Endothelial cell of umbilical vein (primary cell): ENCODE measurements around the gene RNASE9. TPM values are rescaled to one million over a fixed set of nuclear protein-coding genes. Genes with fewer than 3 reads are reported as not detected.

ENCODE experiments used
- BruUV-seq: library from RNA; stranded (reverse); fragments of 400-500 nt; replicated peaks from 2 replicates; lab custom pipeline; 2021; lab: Mats Ljungman, UMichigan
- CTCF ChIA-PET: fragments of 300-600, 350-600 bp; sonication (Branson Sonifier 250); formaldehyde crosslinking; loops from one replicate; lab custom pipeline; 2021; ENCODE audit warnings: antibody characterized with exemption, inconsistent platforms; lab: Charles Lee
- POLR2A ChIA-PET: fragments of 300-600, 350-600 bp; sonication (Branson Sonifier 250); formaldehyde crosslinking; loops from one replicate; lab custom pipeline; 2021; ENCODE audit warnings: antibody characterized with exemption, inconsistent platforms; lab: Charles Lee
- DNase-seq: peaks from one replicate; pipeline ENCODE4 v3.0.0-alpha.2; 2011; ENCODE audit warnings: low read depth, low spot score
- FAIRE-seq: peaks from 2 replicates; lab custom pipeline; 2011; peaks lifted over from hg19 to GRCh38; lab: Jason Lieb, UNC
- H2AFZ ChIP-seq: 2 replicates; pipeline ENCODE4 v1.6.0; 2012; ENCODE audit warnings: low read depth, low read length, control low read depth, inconsistent platforms
- H3K27ac ChIP-seq: 2 replicates; pipeline ENCODE4 v1.5.1; 2011; ENCODE audit warnings: low read depth, mild to moderate bottlenecking, control low read depth, low read length, moderate library complexity; ENCODE audit not compliant: insufficient read depth
- H3K27me3 ChIP-seq, 2 experiments: 2 replicates each; pipeline versions ENCODE4 v1.6.0 to v1.6.1; 2011; ENCODE audit warnings: low read length in 2 of 2, mixed read lengths in 1 of 2; ENCODE audit not compliant: control insufficient read depth in 2 of 2, insufficient read depth in 2 of 2
- H3K36me3 ChIP-seq, 2 experiments: 2 replicates in 1 of 2; 3 replicates in 1 of 2; pipeline ENCODE4 v1.5.1; 2011; ENCODE audit warnings: low read length in 2 of 2, mild to moderate bottlenecking in 1 of 2, moderate library complexity in 1 of 2; ENCODE audit not compliant: control insufficient read depth in 2 of 2, insufficient read depth in 2 of 2; ENCODE audit errors: extremely low read depth in 1 of 2
- H3K4me1 ChIP-seq: 3 replicates; pipeline ENCODE4 v1.5.1; 2011; ENCODE audit warnings: mild to moderate bottlenecking, low read length; ENCODE audit not compliant: control insufficient read depth, insufficient read depth; ENCODE audit errors: extremely low read depth
- H3K4me2 ChIP-seq: 2 replicates; pipeline ENCODE4 v1.6.1; 2011; ENCODE audit warnings: low read length, control low read depth, mixed read lengths; ENCODE audit not compliant: insufficient read depth
- H3K4me3 ChIP-seq, 3 experiments: fragments of 200-600 bp in 1 of 3; sonication (generic), shearing (Covaris generic) in 1 of 3; replicated peaks in 1 of 3; 2 replicates each; pipeline ENCODE4 v1.5.1; 2011 to 2016; ENCODE audit warnings: control low read depth in 3 of 3, low read length in 3 of 3, mild to moderate bottlenecking in 2 of 3, inconsistent platforms in 1 of 3, low read depth in 1 of 3, moderate library complexity in 1 of 3; ENCODE audit not compliant: insufficient read depth in 1 of 3
- H3K79me2 ChIP-seq: 2 replicates; pipeline ENCODE4 v1.6.0; 2012; ENCODE audit warnings: low read length, inconsistent platforms; ENCODE audit not compliant: control insufficient read depth, insufficient read depth
- H3K9ac ChIP-seq: replicated peaks from 2 replicates; pipeline ENCODE3; 2011; ENCODE audit warnings: low read length, control low read depth; ENCODE audit not compliant: insufficient read depth; ENCODE audit errors: extremely low read depth
- H3K9me1 ChIP-seq: replicated peaks from 3 replicates; pipeline ENCODE4 v1.6.0; 2011; ENCODE audit warnings: mild to moderate bottlenecking, low read length; ENCODE audit not compliant: control insufficient read depth, insufficient read depth; ENCODE audit errors: extremely low read depth
- H3K9me3 ChIP-seq: replicated peaks from 2 replicates; pipeline ENCODE4 v1.5.1; 2012; ENCODE audit warnings: low read length, inconsistent platforms; ENCODE audit not compliant: control insufficient read depth, insufficient read depth
- H4K20me1 ChIP-seq: replicated peaks from 2 replicates; pipeline ENCODE3; 2011; ENCODE audit warnings: mild to moderate bottlenecking, low read length; ENCODE audit not compliant: control insufficient read depth, insufficient read depth; ENCODE audit errors: extremely low read depth
- CTCF ChIP-seq, 2 donors: IDR thresholded peaks; 1 replicate in 1 of 2; 2 replicates in 1 of 2; pipeline ENCODE4 v1.5.1; 2011; ENCODE audit warnings: low read length in 2 of 2, mild to moderate bottlenecking in 2 of 2, moderate library complexity in 2 of 2, control low read depth in 1 of 2, inconsistent platforms in 1 of 2, low read depth in 1 of 2; ENCODE audit not compliant: insufficient read depth in 1 of 2; ENCODE audit errors: extremely low read depth in 1 of 2
- EZH2 ChIP-seq: IDR thresholded peaks from 2 replicates; pipeline ENCODE4 v1.6.1; 2012; ENCODE audit warnings: borderline replicate concordance, low read depth, mild to moderate bottlenecking, moderate library complexity, low read length, inconsistent platforms; ENCODE audit not compliant: severe bottlenecking
- FOS ChIP-seq: IDR thresholded peaks from 2 replicates; pipeline ENCODE4 v1.6.1; 2011; ENCODE audit warnings: mild to moderate bottlenecking, low read length, moderate library complexity, borderline replicate concordance; ENCODE audit not compliant: insufficient read depth
- GATA2 ChIP-seq: IDR thresholded peaks from 2 replicates; pipeline ENCODE4 v1.7.0; 2011; ENCODE audit warnings: low read depth, mild to moderate bottlenecking, moderate library complexity, mixed read lengths, low read length; ENCODE audit not compliant: insufficient read length, insufficient read depth
- JUN ChIP-seq: IDR thresholded peaks from 2 replicates; pipeline ENCODE4 v1.6.1; 2011; ENCODE audit warnings: borderline replicate concordance, low read depth; ENCODE audit not compliant: insufficient read length, insufficient read depth
- MAX ChIP-seq: IDR thresholded peaks from 2 replicates; pipeline ENCODE4 v1.6.1; 2011; ENCODE audit not compliant: insufficient read depth, insufficient read length
- MYC ChIP-seq: IDR thresholded peaks from one replicate; pipeline ENCODE4 v1.6.1; 2011; ENCODE audit warnings: mild to moderate bottlenecking, low read depth, low read length
- POLR2A ChIP-seq: IDR thresholded peaks from 2 replicates; pipeline ENCODE4 v1.6.1; 2012; ENCODE audit warnings: low read depth, mild to moderate bottlenecking, control low read depth, low read length
- POLR2AphosphoS5 ChIP-seq: IDR thresholded peaks from 2 replicates; pipeline ENCODE4 v1.6.1; 2012; ENCODE audit warnings: low read depth, mild to moderate bottlenecking, control low read depth, low read length, moderate library complexity; ENCODE audit not compliant: insufficient read depth
- dilution Hi-C: fragments of 300-500 bp; cut with MboI; formaldehyde crosslinking; loops from one replicate; pipeline ENCODE4 v1.15.0; 2019; ENCODE audit warnings: low sequenced_read_pairs; ENCODE audit not compliant: extremely low pct_ligation_motif_present
- intact Hi-C: fragments of 100-400 bp; cut with micrococcal nuclease; formaldehyde crosslinking; loops from one replicate; pipeline ENCODE4 v1.10.0; 2022
- polyA plus RNA-seq, 4 experiments: library from polyadenylated mRNA; depleted of rRNA in 3 of 4; stranded (reverse) in 3 of 4; unstranded in 1 of 4; fragments of >200 nt; gene quantifications; 2 replicates each; pipeline versions ENCODE4 v1.2.1 to v1.2.3, GENCODE V29; 2011 to 2012; ENCODE audit warnings: missing spikeins in 1 of 4
- total RNA-seq: library from RNA; stranded (reverse); gene quantifications from 2 replicates; pipeline ENCODE4 v1.2.3, GENCODE V29; 2021

Gene RNASE9
- total and polyA plus RNA-seq, 2 donors (not counting 3 experiments of a cell fraction or from before 2014, with no cell fraction given), result not detected

- FAIRE-seq (no peak), DNase-seq (no peak)
- TF ChIP-seq POLR2A (no peak), FOS (no peak), EZH2 (no peak), MYC (no peak), JUN (no peak), GATA2 (no peak), MAX (no peak), POLR2AphosphoS5 (no peak), CTCF (IDR thresholded peaks at IDR 0.05; ENCODE audit: extremely low read depth in 1 of 2, insufficient read depth in 1 of 2, low read depth in 1 of 2, low read length in 2 of 2) (no peak)
- Histone ChIP-seq H2AFZ (no peak within 1 kb of the TSS), H3K4me1 (no peaks in the 10 kb centered on the region), H3K9me1 (no peaks in the 10 kb centered on the region), H3K9me3 (no peaks in the 10 kb centered on the region), H3K27me3 (peaks cover 4 to 28% of the 10 kb centered on the region in 2 experiments), H4K20me1 (no peaks in the 10 kb centered on the region), H3K4me3 (no peak within 1 kb of the TSS), H3K9ac (no peak within 1 kb of the TSS), H3K4me2 (no peak within 1 kb of the TSS), H3K36me3 (no peaks in the 10 kb centered on the region), H3K27ac (no peak within 1 kb of the TSS), H3K79me2 (no peaks in the 10 kb centered on the region)
- BruUV-seq, result no TSS peak
- CTCF ChIA-PET, result no interaction called here
- POLR2A ChIA-PET, result no interaction called here
- intact Hi-C loops, result no loop called here
- dilution Hi-C loops, result no loop called here
Measured at GRCh38 chr14:20591235-20591634, 30.4 kb upstream of the RNASE9 start, which contains the start of gene RNASE12. TSS of gene RNASE12 (minus strand) at chr14:20591376. CDS start at chr14:20590723, 653 bp downstream.
